KG1 (cell line): ENCODE results near the gene C20orf141.
"Not testable (repeated sequence)": the region's sequence is repeated elsewhere in the genome, so short reads cannot be mapped to it uniquely, and the experiment has no call there.

Experiments used
- DNase-seq: peaks from one replicate; lab custom pipeline; 2025; lab: John Stamatoyannopoulos, UW

C20orf141 gene

GRCh38 chr20:2799688-2800520 is 14.9 kb upstream of the C20orf141 start:
- DNase-seq: peak; percentile 19

- DNase-seq: peak; percentile 90
Observed at GRCh38 chr20:2800521-2801285, 14.1 kb upstream of the C20orf141 start, which contains the start of gene CPXM1. CPXM1 (minus strand) TSS chr20:2800627; CDS start chr20:2800572, 55 bp downstream.

GRCh38 chr20:2801286-2801728 is 13.5 kb upstream of the C20orf141 start:
- peak; percentile 30 for DNase-seq

- DNase-seq: no peak
Observed at GRCh38 chr20:2804041-2804828, 10.6 kb upstream of the C20orf141 start.

GRCh38 chr20:2804852-2805688 is 9.7 kb upstream of the C20orf141 start:
- DNase-seq: no peak

GRCh38 chr20:2805689-2806350 is 9.0 kb upstream of the C20orf141 start:
- DNase-seq: no peak

GRCh38 chr20:2806351-2806701 is 8.5 kb upstream of the C20orf141 start:
- DNase-seq: no peak

GRCh38 chr20:2807019-2807418 is 7.8 kb upstream of the C20orf141 start:
- DNase-seq: no peak

GRCh38 chr20:2807929-2808328 is 6.9 kb upstream of the C20orf141 start:
- not testable (repeated sequence) for DNase-seq

- no peak for DNase-seq
Observed at GRCh38 chr20:2809690-2810089, 5.1 kb upstream of the C20orf141 start.

- no peak for DNase-seq
Observed at GRCh38 chr20:2812189-2812588, 2.6 kb upstream of the C20orf141 start.

- DNase-seq: no peak
Observed at GRCh38 chr20:2814076-2814475, 711 bp upstream of the C20orf141 start.

GRCh38 chr20:2815242-2815900 is 584 bp downstream of the C20orf141 start:
- DNase-seq: no peak

- no peak for DNase-seq
Observed at GRCh38 chr20:2816030-2816582, 1.3 kb downstream of the C20orf141 start, which contains the start of gene TMEM239. TMEM239 (plus strand) TSS chr20:2816364; CDS start chr20:2816555, 191 bp downstream.

- no peak for DNase-seq
Observed at GRCh38 chr20:2816583-2817340, 2.0 kb downstream of the C20orf141 start.

- DNase-seq: no peak
Observed at GRCh38 chr20:2817341-2817726, 2.5 kb downstream of the C20orf141 start.

GRCh38 chr20:2817891-2818595 is 3.3 kb downstream of the C20orf141 start:
- DNase-seq: no peak
